GM21619 (cell line): Measurements from ENCODE around the gene TSEN34.
"Not testable (repeated sequence)": the region's sequence is repeated elsewhere in the genome, so short reads cannot be mapped to it uniquely, and the experiment has no call there.

Experiments
- ATAC-seq: cut with Tn5 transposase; IDR thresholded peaks from one replicate; pipeline ENCODE4 v1.9.1; 2021; ENCODE audit not compliant: unreplicated experiment

The TSEN34 gene

GRCh38 chr19:54160182-54160811, 30.8 kb upstream of the TSEN34 start:
- ATAC-seq, result no peak

DNA sequence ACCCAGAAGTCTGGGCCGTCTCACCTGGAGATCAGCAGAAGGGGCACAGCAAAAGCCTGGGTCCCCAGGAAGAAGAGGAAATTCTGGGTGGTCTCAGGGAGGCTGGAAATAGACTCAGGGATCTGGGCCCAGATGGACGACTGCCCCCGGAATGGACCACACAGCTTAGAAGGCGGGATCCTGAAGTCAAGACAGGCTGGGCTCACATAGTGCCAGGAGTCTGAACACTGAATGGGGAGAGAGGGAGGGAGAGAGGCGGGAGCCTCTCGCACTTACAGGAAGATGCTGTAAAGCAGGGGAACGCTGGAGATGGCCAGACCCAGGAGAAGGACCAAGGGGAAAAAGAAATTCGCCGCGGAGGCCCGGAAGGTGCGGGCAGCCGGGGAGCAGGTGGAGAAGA, 30.3 kb upstream of the TSEN34 start:
- ATAC-seq, result no peak

GRCh38 chr19:54162241-54162805, 28.8 kb upstream of the TSEN34 start:
- no peak for ATAC-seq

- no peak for ATAC-seq
Measured at GRCh38 chr19:54162884-54163283, 28.2 kb upstream of the TSEN34 start.

DNA sequence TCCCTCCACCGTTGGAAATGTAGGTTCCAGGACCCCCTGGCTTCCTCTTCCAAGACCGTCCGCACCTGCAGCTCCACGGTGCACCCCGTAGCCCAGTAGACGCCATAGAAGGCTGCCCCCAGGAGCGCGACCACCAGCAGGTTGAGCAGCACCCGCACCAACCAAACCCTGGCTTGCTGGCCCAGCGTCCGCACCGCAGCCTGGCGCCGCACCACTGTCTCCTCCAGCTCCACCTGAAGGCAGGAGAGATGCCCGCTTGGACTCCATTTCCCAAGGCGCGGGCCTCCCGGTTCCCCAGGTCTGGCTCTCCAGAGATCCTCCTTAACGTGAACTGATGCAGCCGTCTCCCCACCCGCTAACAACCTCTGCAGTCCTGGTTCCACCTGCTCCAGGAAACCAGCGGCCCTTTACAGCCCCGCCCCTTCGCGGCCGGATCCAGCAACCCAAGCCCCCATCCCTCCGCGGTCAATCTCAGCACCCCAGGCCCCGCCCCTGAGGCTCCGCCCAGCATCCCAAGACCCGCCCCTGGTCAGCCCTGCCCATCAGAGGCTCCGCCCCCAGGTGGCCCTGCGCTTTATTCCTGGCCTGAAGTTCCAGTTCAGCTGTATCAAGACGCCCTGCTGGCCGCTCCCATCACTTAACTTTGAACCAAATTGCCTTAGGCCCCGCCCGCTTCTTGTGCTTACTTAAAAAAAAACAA, 26.6 kb upstream of the TSEN34 start:
- no peak for ATAC-seq

DNA sequence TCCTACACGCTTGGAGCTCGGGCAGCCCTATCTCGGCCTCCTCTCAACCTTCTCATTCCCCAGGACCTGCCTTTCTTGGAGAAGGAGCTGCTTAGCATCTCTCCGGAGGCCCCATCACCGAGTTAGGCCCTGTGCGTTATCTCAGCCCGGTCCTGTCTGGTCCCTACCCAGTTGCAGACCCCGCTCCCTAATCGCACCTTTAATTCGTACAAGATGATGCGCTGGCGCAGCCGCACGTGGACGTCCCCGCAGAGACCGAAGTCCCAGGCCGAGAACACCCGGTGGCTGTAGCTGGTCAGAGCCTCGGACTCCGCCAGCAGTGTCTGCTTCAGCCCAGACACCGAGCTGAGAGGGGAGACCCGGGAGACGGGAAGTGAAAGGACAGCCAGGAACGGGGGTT, 25.9 kb upstream of the TSEN34 start:
- ATAC-seq, result no peak

- peak; percentile 61 for ATAC-seq
Measured at GRCh38 chr19:54168174-54168917, 22.8 kb upstream of the TSEN34 start.

DNA sequence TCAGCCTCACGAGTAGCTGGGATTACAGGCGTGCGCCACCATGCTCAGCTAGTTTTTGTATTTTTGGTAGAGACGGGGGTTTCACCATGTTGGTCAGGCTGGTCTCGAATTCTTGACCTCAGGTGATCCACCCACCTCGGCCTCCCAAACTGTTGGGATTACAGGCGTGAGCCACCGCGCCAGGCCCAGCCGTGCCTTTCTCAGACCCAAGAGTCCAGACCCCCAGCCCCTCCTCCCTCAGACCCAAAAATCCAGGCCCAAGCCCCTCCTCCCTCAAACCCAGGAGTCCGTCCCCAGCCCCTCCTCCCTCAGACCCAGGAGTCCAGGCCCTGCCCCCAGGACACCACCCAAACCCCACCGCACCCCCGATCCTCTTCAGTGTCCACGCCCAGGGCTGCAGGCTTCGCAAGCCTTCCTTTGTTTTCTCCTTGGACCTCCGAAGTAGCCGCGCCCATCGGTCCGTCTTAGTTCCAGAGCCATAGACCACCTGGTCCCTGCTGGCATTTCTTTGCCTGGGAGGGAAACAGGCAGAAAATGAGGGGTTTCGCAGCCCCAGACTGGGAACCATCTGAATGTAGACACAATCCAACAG, 21.9 kb upstream of the TSEN34 start:
- no peak for ATAC-seq

DNA sequence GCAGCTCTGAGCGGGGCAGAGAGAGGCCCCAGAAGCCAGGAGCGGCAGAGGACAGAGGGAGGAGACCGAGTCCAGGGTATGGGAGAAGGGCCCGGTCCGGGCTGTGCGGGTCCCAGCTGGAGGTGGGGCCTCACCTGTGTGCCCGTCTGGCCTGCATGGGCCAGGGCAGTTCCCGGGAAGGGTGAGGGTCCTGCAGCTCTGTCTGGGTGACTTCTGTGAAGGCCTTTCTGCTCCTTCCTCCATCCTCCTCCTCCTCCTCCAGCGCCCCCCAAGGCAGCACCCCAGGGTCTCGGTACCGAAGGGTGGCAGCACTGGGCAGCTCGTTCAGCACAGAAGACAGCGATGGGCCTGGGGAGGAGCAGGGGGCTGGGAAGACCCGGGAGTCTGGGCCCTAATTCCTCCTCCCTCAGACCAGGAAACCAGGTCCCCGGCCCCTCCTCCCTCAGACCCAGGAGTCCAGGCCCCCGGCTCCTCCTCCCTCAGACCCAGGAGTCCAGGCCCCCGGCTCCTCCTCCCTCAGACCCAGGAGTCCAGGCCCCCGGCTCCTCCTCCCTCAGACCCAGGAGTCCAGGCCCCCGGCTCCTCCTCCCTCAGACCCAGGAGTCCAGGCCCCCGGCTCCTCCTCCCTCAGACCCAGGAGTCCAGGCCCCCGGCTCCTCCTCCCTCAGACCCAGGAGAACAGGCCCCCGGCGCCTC, 19.2 kb upstream of the TSEN34 start:
- ATAC-seq, result not testable (repeated sequence)

- ATAC-seq, result no peak
Measured at GRCh38 chr19:54172471-54173358, 18.4 kb upstream of the TSEN34 start, which contains the start of gene TMC4. TSS of gene TMC4 (minus strand) at chr19:54173160. CDS start at chr19:54173117, 43 bp downstream.

DNA sequence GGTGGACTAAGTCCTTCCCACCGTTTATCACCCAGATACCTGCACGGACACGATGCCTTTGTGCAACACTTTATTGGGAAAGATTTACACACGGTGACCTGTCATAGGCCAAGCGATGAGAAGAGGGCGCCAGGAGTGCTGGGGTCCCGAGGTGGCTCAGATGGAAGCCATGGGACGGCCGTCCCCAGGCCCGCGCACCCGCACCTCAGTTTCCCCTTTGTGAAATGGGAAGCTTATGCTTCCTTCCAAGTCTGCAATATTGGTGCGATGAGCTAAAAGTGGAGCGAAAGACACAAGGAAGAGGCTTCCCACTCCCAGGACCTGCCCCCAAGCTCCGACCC, 17.8 kb upstream of the TSEN34 start:
- no peak for ATAC-seq

DNA sequence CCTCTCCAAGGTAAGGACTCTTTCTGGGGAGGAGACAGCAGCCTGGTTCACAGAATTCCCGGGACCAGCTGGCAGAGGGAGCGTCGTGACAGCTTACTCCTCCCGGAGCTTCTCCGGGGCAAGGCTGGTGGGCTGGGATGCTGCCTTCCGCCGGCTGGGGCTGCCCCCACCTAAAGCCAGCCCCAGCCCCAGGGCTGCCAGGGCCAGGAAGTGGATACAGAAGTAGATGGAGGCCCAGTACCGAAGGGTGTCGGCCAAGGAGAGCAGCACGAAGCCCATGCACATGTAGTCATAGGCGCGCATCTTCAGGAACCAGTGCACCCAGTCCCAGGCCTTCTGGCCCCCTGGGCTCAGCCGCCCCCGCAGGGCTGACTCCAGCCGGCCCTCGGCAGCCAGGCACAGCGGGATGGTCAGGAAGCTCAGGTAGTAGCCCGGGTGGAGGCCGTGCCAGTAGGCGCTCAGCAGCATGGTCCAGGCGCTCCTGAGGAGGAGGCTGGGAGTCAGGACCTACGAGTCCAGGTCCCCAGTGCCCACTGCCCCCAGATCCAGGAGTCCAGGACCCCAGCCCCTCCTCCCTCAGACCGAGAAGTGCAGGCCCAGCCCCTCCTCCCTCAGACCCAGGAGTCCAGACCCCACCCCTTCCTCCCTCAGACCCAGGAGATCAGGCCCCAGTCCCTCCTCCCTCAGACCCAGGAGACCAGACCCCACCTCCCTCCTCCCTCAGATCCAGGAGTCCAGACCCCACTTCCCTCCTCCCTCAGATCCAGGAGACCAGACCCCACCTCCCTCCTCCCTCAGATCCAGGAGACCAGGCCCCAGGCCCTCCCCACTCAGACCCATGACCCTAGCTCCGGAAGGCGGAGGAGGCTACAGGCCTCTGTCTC, 16.9 kb upstream of the TSEN34 start:
- ATAC-seq, result no peak

GRCh38 chr19:54178581-54179261, 12.4 kb upstream of the TSEN34 start:
- no peak for ATAC-seq

DNA sequence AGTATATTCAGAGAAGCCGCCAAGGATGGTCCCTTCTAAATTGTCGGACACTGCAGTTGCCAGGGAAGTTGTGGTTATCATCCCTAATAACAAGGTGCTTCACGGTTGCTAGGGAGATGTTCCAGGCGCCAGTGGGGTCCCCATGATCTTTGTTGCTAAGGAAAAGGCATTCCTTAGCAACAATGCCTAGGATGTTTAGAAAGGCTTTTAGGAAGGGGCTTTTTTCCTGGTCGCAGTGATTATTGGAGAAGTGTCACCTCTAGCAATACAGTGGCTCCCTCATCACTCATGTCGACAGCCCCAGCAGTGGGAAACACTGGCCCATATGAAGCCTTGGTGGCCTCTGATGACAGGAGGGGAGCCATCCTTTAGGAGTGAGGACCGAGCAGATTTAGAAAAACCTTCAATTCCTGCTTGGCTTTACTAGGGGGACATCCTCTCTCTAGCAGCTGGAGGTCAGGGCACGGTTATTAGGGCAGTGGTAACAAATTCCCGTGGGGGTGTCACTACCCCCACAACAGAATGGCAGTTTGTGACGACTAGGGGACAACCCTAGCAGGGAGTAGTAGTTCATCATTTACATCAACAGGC, 11.8 kb upstream of the TSEN34 start:
- no peak for ATAC-seq

- ATAC-seq, result no peak
Measured at GRCh38 chr19:54179921-54180461, 11.1 kb upstream of the TSEN34 start.

- no peak for ATAC-seq
Measured at GRCh38 chr19:54180691-54181091, 10.4 kb upstream of the TSEN34 start.

- ATAC-seq, result not testable (repeated sequence)
Measured at GRCh38 chr19:54181894-54182293, 9.2 kb upstream of the TSEN34 start.

- no peak for ATAC-seq
Measured at GRCh38 chr19:54183431-54183830, 7.7 kb upstream of the TSEN34 start.
